Measurements from ENCODE around the gene ZCWPW1. TPM values are rescaled to one million over a fixed set of nuclear protein-coding genes. Genes with fewer than 3 reads are reported as not detected.
"Not testable (repeated sequence)": the region's sequence is repeated elsewhere in the genome, so short reads cannot be mapped to it uniquely, and the experiment has no call there.

ZCWPW1 gene
- total RNA-seq, 2 donors from 2014 or later, result 1.1 to 1.3 TPM

DNA sequence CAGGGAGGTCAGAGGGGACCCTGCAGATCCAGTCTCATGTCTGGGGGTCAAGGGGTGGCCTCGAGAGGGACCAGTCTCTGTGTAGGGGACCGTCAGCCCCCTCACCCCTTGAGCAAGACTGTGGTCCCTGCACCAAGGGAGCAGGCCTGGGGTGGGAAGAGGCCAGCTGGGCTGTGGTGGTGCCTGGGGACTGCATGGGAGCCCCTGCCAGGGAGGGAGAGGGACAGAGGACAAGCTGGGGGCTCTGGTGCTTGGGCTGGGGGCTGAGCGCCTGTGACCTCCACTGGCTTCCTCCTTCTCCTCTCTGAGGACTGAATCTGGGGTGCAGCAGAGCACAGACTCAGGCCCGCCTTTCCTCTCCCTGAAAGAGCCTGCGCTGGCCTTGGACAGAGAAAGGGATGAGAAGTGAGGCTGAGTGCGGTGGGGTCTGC lies 71.4 kb downstream of the ZCWPW1 start:
- H3K27ac ChIP-seq, result no peak overlapping the region
- H3K27me3 ChIP-seq, result no peaks in the 10 kb centered on the region
- H3K4me1 ChIP-seq, result no peaks in the 10 kb centered on the region
- no peak overlapping the region for H3K4me3 ChIP-seq
- TF ChIP-seq, protein P1, sequence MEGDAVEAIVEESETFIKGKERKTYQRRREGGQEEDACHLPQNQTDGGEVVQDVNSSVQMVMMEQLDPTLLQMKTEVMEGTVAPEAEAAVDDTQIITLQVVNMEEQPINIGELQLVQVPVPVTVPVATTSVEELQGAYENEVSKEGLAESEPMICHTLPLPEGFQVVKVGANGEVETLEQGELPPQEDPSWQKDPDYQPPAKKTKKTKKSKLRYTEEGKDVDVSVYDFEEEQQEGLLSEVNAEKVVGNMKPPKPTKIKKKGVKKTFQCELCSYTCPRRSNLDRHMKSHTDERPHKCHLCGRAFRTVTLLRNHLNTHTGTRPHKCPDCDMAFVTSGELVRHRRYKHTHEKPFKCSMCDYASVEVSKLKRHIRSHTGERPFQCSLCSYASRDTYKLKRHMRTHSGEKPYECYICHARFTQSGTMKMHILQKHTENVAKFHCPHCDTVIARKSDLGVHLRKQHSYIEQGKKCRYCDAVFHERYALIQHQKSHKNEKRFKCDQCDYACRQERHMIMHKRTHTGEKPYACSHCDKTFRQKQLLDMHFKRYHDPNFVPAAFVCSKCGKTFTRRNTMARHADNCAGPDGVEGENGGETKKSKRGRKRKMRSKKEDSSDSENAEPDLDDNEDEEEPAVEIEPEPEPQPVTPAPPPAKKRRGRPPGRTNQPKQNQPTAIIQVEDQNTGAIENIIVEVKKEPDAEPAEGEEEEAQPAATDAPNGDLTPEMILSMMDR (IDR thresholded peaks at IDR 0.05), result no peak
- no peak for DNase-seq
- H3K9ac ChIP-seq (ENCODE audit: low read depth in 2 of 2, low read length in 2 of 2), result no peak overlapping the region
- H3K9me3 ChIP-seq, result no peaks in the 10 kb centered on the region
- intact Hi-C loops (cut with DNase I), result no loop called here
- peaks cover 32% of the 10 kb centered on the region for H3K36me3 ChIP-seq

- TF ChIP-seq, protein P1 (IDR thresholded peaks at IDR 0.05), result no peak
- Histone ChIP-seq H3K4me3 (no peak overlapping the region), H3K27me3 (no peaks in the 10 kb centered on the region), H3K4me1 (no peaks in the 10 kb centered on the region), H3K27ac (no peak overlapping the region), H3K36me3 (peaks cover 32% of the 10 kb centered on the region), H3K9ac (ENCODE audit: low read depth in 2 of 2, low read length in 2 of 2) (no peak overlapping the region), H3K9me3 (no peaks in the 10 kb centered on the region)
- no peak for DNase-seq
- intact Hi-C loops (cut with DNase I), result no loop called here
These were observed 72.0 kb downstream of the ZCWPW1 start for GRCh38 chr7:100356416-100357068.

- Histone ChIP-seq H3K36me3 (peaks cover 27% of the 10 kb centered on the region), H3K4me3 (no peak overlapping the region), H3K27ac (no peak overlapping the region), H3K9ac (ENCODE audit: low read depth in 2 of 2, low read length in 2 of 2) (no peak overlapping the region), H3K4me1 (no peaks in the 10 kb centered on the region), H3K27me3 (no peaks in the 10 kb centered on the region), H3K9me3 (no peaks in the 10 kb centered on the region)
- intact Hi-C loops (cut with DNase I), result no loop called here
- DNase-seq, result no peak
- TF ChIP-seq, protein P1 (IDR thresholded peaks at IDR 0.05), result no peak
These were observed 74.7 kb downstream of the ZCWPW1 start for GRCh38 chr7:100353685-100354330.

DNA sequence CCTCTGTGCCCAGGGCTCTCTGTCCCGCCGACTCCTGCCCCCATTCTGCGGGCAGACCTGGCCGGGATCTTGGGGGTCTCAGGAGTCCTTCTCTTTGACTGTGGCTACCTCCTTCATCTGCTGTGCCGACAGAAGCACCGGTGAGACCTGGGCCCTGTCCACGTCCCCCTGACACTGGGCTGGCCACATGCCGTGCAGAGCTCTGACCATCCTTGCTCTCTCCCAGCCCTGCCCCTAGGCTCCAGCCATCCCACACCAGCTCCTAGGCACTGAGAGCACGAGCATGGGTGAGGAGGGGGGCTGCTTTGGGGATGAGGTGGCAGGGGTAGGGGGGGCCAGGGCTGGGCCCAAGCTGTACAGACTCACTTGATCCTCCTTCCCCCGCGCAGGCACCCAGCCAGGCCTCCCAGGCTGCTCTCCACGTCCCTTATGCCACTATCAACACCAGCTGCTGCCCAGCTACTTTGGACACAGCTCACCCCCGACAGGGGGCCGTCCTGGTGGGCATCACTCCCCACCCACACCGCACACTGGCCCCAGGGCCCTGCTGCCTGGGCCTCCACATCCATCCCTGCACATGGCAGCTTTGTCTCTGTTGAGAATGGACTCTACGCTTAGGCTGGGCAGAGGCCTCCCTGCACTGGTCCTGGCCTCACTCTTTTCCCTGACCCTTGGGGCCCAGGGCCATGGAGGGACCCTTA lies 75.4 kb downstream of the ZCWPW1 start:
- H3K4me1 ChIP-seq, result no peaks in the 10 kb centered on the region
- peaks cover 27% of the 10 kb centered on the region for H3K36me3 ChIP-seq
- H3K27me3 ChIP-seq, result no peaks in the 10 kb centered on the region
- no peak for DNase-seq
- no peak overlapping the region for H3K27ac ChIP-seq
- TF ChIP-seq, protein P1 (IDR thresholded peaks at IDR 0.05), result no peak
- intact Hi-C loops (cut with DNase I), result no loop called here
- H3K4me3 ChIP-seq, result no peak overlapping the region
- H3K9ac ChIP-seq (ENCODE audit: low read depth in 2 of 2, low read length in 2 of 2), result no peak overlapping the region
- H3K9me3 ChIP-seq, result no peaks in the 10 kb centered on the region

- intact Hi-C loops (cut with DNase I); H3K9ac ChIP-seq (ENCODE audit: low read depth in 2 of 2, low read length in 2 of 2); H3K4me3 ChIP-seq; H3K4me1 ChIP-seq; DNase-seq; H3K27me3 ChIP-seq; H3K9me3 ChIP-seq; H3K27ac ChIP-seq: not testable (repeated sequence)
- peaks cover 23% of the 10 kb centered on the region for H3K36me3 ChIP-seq
These were observed 76.2 kb downstream of the ZCWPW1 start for GRCh38 chr7:100352230-100352781.
